Measurements from ENCODE around the gene SPRYD3.

DNA sequence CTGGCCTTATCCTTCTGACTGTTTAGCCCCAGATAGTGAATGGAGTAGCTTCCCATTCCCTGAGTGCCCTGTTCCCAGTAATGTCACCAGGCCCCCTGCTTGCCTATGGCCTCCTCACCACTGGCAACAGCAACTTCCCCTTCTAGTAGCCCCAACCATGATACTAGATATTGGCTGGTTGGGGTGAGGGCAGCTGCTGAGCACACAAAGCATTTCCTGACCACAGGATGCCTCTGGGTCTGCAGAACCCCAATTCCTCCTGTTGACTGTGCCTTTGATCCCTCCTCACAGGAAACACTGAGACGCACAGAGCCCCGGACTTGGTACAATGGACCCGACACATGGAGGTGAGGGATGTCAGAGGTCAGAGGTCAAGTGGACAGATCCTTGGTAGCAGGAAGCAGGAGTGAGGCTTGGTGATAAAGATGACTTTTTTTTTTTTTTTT, 24.7 kb upstream of the SPRYD3 start:
- TF ChIP-seq, protein P1, sequence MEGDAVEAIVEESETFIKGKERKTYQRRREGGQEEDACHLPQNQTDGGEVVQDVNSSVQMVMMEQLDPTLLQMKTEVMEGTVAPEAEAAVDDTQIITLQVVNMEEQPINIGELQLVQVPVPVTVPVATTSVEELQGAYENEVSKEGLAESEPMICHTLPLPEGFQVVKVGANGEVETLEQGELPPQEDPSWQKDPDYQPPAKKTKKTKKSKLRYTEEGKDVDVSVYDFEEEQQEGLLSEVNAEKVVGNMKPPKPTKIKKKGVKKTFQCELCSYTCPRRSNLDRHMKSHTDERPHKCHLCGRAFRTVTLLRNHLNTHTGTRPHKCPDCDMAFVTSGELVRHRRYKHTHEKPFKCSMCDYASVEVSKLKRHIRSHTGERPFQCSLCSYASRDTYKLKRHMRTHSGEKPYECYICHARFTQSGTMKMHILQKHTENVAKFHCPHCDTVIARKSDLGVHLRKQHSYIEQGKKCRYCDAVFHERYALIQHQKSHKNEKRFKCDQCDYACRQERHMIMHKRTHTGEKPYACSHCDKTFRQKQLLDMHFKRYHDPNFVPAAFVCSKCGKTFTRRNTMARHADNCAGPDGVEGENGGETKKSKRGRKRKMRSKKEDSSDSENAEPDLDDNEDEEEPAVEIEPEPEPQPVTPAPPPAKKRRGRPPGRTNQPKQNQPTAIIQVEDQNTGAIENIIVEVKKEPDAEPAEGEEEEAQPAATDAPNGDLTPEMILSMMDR (conservative IDR thresholded peaks at IDR 0.05; ENCODE audit: low read depth in 2 of 2) = no peak
- TF ChIP-seq POLR2AphosphoS5 (IDR thresholded peaks at IDR 0.05; ENCODE audit: low read depth) (no peak), CREB1 (CRISPR knock-in tag; IDR thresholded peaks at IDR 0.05; ENCODE audit: low read depth) (no peak), EZH2phosphoT487 (IDR thresholded peaks at IDR 0.05; ENCODE audit: unreplicated experiment) (no peak), EZH2 (IDR thresholded peaks at IDR 0.05; ENCODE audit: low read depth, unreplicated experiment) (no peak), ZNF331 (CRISPR knock-in tag; IDR thresholded peaks at IDR 0.05; ENCODE audit: low read depth) (no peak), STAT1 (IDR thresholded peaks at IDR 0.05; ENCODE audit: unreplicated experiment) (no peak), NANOG (IDR thresholded peaks at IDR 0.05; ENCODE audit: borderline replicate concordance) (no peak), JUNB (IDR thresholded peaks at IDR 0.05; ENCODE audit: unreplicated experiment) (no peak), ZNF114 (CRISPR knock-in tag; IDR thresholded peaks at IDR 0.05) (no peak)
- TF ChIP-seq, protein P2, sequence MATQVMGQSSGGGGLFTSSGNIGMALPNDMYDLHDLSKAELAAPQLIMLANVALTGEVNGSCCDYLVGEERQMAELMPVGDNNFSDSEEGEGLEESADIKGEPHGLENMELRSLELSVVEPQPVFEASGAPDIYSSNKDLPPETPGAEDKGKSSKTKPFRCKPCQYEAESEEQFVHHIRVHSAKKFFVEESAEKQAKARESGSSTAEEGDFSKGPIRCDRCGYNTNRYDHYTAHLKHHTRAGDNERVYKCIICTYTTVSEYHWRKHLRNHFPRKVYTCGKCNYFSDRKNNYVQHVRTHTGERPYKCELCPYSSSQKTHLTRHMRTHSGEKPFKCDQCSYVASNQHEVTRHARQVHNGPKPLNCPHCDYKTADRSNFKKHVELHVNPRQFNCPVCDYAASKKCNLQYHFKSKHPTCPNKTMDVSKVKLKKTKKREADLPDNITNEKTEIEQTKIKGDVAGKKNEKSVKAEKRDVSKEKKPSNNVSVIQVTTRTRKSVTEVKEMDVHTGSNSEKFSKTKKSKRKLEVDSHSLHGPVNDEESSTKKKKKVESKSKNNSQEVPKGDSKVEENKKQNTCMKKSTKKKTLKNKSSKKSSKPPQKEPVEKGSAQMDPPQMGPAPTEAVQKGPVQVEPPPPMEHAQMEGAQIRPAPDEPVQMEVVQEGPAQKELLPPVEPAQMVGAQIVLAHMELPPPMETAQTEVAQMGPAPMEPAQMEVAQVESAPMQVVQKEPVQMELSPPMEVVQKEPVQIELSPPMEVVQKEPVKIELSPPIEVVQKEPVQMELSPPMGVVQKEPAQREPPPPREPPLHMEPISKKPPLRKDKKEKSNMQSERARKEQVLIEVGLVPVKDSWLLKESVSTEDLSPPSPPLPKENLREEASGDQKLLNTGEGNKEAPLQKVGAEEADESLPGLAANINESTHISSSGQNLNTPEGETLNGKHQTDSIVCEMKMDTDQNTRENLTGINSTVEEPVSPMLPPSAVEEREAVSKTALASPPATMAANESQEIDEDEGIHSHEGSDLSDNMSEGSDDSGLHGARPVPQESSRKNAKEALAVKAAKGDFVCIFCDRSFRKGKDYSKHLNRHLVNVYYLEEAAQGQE (IDR thresholded peaks at IDR 0.05; ENCODE audit: unreplicated experiment) = no peak

Data from GM23338 (cell line).